OCI-LY1 (cell line): Measurements from ENCODE around the gene TMEM218.

ENCODE experiments used
- CTCF ChIP-seq: fragments of 200-600 bp; sonication (generic), shearing (Covaris generic); IDR thresholded peaks from 2 replicates; pipeline ENCODE4 v1.5.1; 2017; ENCODE audit warnings: mild to moderate bottlenecking, antibody characterized with exemption, low read length, moderate library complexity, mixed read lengths
- EZH2 ChIP-seq: fragments of 200-600 bp; sonication (generic), shearing (Covaris generic); IDR thresholded peaks from 2 replicates; pipeline ENCODE4 v1.8.0; 2017; ENCODE audit warnings: borderline replicate concordance, mixed run types, mild to moderate bottlenecking, antibody characterized with exemption, low read length, moderate library complexity, mixed read lengths

- no peak for TF ChIP-seq CTCF
- no peak for TF ChIP-seq EZH2
Observed at GRCh38 chr11:125102510-125102909, 8.9 kb downstream of the TMEM218 start.
